Spleen (tissue), 11 donors: Measurements from ENCODE around the gene FOXD2. TPM values are rescaled to one million over a fixed set of nuclear protein-coding genes. Genes with fewer than 3 reads are reported as not detected.

Source experiments
- DNase-seq: peaks from one replicate; pipeline ENCODE4 v3.0.0-alpha.2; 2020
- H3K27ac ChIP-seq, 8 donors: fragments of 200-600 bp; sonication (generic) in 7 of 8; 1 replicate in 4 of 8; 2 replicates in 4 of 8; pipeline versions ENCODE4 v1.5.0 to v1.8.0; 2016 to 2021; ENCODE audit warnings: inconsistent platforms in 4 of 8, mild to moderate bottlenecking in 4 of 8, moderate library complexity in 1 of 8
- H3K27me3 ChIP-seq, 7 donors: fragments of 200-600 bp; sonication (generic) in 6 of 7; replicated peaks in 1 of 7; 1 replicate in 4 of 7; 2 replicates in 3 of 7; pipeline versions ENCODE4 v1.5.0 to v1.8.0; 2016 to 2021; ENCODE audit warnings: inconsistent platforms in 3 of 7, mild to moderate bottlenecking in 1 of 7
- H3K36me3 ChIP-seq, 6 donors: fragments of 200-600 bp; sonication (generic) in 5 of 6; 1 replicate in 4 of 6; 2 replicates in 2 of 6; pipeline versions ENCODE4 v1.5.0 to v1.8.0; 2016 to 2021; ENCODE audit warnings: inconsistent platforms in 2 of 6
- H3K4me1 ChIP-seq, 6 donors: fragments of 200-600 bp; sonication (generic) in 5 of 6; 1 replicate in 3 of 6; 2 replicates in 3 of 6; pipeline versions ENCODE4 v1.5.0 to v1.8.0; 2016 to 2021; ENCODE audit warnings: inconsistent platforms in 3 of 6
- H3K4me3 ChIP-seq, 8 donors: fragments of 200-600 bp; sonication (generic) in 7 of 8; 1 replicate in 4 of 8; 2 replicates in 4 of 8; pipeline versions ENCODE4 v1.5.0 to v1.8.0; 2016 to 2021; ENCODE audit warnings: inconsistent platforms in 4 of 8, mild to moderate bottlenecking in 4 of 8, moderate library complexity in 2 of 8
- H3K9me3 ChIP-seq, 8 donors: fragments of 200-600 bp; sonication (generic) in 7 of 8; 1 replicate in 4 of 8; 2 replicates in 4 of 8; pipeline versions ENCODE4 v1.5.0 to v1.8.0; 2016 to 2021; ENCODE audit warnings: inconsistent platforms in 4 of 8
- CTCF ChIP-seq, 11 experiments: fragments of 200-600 bp in 7 of 11; fragments of 450-650 bp in 4 of 11; sonication (generic) in 4 of 11; IDR thresholded peaks in 8 of 11; conservative IDR thresholded peaks in 3 of 11; 1 replicate in 7 of 11; 2 replicates in 4 of 11; pipeline versions ENCODE4 v1.4.0 to v1.8.0; 2016 to 2021; ENCODE audit warnings: antibody characterized with exemption in 11 of 11, inconsistent platforms in 4 of 11, mild to moderate bottlenecking in 1 of 11
- POLR2A ChIP-seq, 3 donors: fragments of 450-650 bp; IDR thresholded peaks; one replicate each; pipeline ENCODE4 v1.5.1; 2017; ENCODE audit warnings: antibody characterized with exemption in 3 of 3, mild to moderate bottlenecking in 1 of 3
- POLR2AphosphoS5 ChIP-seq, 3 donors: sonication (generic); formaldehyde crosslinking; IDR thresholded peaks; one replicate each; pipeline ENCODE4 v1.5.1; 2017; ENCODE audit warnings: antibody characterized with exemption in 3 of 3
- WGBS, 5 donors: extraction: QIAGEN DNeasy Blood & Tissue Kit in 3 of 5; methylation state at CpG; one replicate each; pipeline versions ENCODE4 v1.1.5 to v1.1.7; 2013 to 2018; 5-methylcytosine and 5-hydroxymethylcytosine counted together
- intact Hi-C: fragments of 100-400 bp; cut with DNase I; formaldehyde crosslinking; loops from one replicate; pipeline ENCODE4 v1.15.0; 2023; ENCODE audit warnings: low total_unique reads
- polyA plus RNA-seq, 3 donors: library from polyadenylated mRNA; stranded (reverse); fragments of 200-250 nt; gene quantifications; one replicate each; pipeline ENCODE4 v1.2.1, GENCODE V29; 2013
- total RNA-seq, 7 donors: library from RNA; depleted of rRNA in 3 of 7; stranded (reverse); fragments of >200 nt in 3 of 7; fragmentation: NEBNext Ultra II Directional in 4 of 7; extraction: Animal tissue kit (Norgen Biotek cat#: 25700) in 4 of 7; gene quantifications; one replicate each; pipeline versions ENCODE4 v1.1.0 to v1.2.1, GENCODE V29; 2016 to 2021
- donor health status: healthy with polysubstance abuse.
- donor health status: DM: no; HTN: no; CAD: no; lungs with moderate emphysema.
- donor health status: DM: no; HTN: no; CAD: no.
- donor health status: Bipolar disorder and iron deficiency.
- donor health status: healthy.
- donor health status: DM: no; HTN: no; CAD: no.
- donor health status: DM: yes; HTN: yes; CAD: no.

FOXD2 gene
- total and polyA plus RNA-seq, 10 donors: 0.09 to 1.7 (median 0.61) TPM

- H3K4me3 ChIP-seq: no peak overlapping the region
- no peaks in the 10 kb centered on the region for H3K4me1 ChIP-seq
- intact Hi-C loops: no loop called here
- 15 to 24% (median 16%) methylated on average over 5 of the region's 5 CpGs for whole genome bisulfite sequencing, 5 donors
- H3K27me3 ChIP-seq: peaks cover 0 to 89% (median 24%) of the 10 kb centered on the region in 7 donors
- DNase-seq: no peak
- TF ChIP-seq POLR2A (IDR thresholded peaks at IDR 0.05) (no peak), CTCF (IDR thresholded peaks at IDR 0.05 in 8 of 11, conservative IDR thresholded peaks at IDR 0.05 in 3 of 11) (no peak), POLR2AphosphoS5 (IDR thresholded peaks at IDR 0.05) (no peak)
- no peak overlapping the region for H3K27ac ChIP-seq
- H3K9me3 ChIP-seq: no peaks in the 10 kb centered on the region
- H3K36me3 ChIP-seq: no peaks in the 10 kb centered on the region
Observed at GRCh38 chr1:47460040-47460439, 22.2 kb downstream of the FOXD2 start.

GRCh38 chr1:47460456-47460855, 22.6 kb downstream of the FOXD2 start:
- no peak for DNase-seq
- Histone ChIP-seq H3K27ac (no peak overlapping the region), H3K4me3 (no peak overlapping the region), H3K36me3 (no peaks in the 10 kb centered on the region), H3K27me3 (peaks cover 0 to 85% (median 24%) of the 10 kb centered on the region in 7 donors), H3K9me3 (no peaks in the 10 kb centered on the region), H3K4me1 (no peaks in the 10 kb centered on the region)
- TF ChIP-seq CTCF (IDR thresholded peaks at IDR 0.05 in 8 of 11, conservative IDR thresholded peaks at IDR 0.05 in 3 of 11) (no peak), POLR2A (IDR thresholded peaks at IDR 0.05) (no peak), POLR2AphosphoS5 (IDR thresholded peaks at IDR 0.05) (no peak)
- intact Hi-C loops: no loop called here

GRCh38 chr1:47465605-47466004, 27.8 kb downstream of the FOXD2 start:
- Histone ChIP-seq H3K9me3 (no peaks in the 10 kb centered on the region), H3K27ac (no peak overlapping the region), H3K4me3 (no peak overlapping the region), H3K36me3 (no peaks in the 10 kb centered on the region), H3K27me3 (peaks cover 0 to 90% (median 11%) of the 10 kb centered on the region in 7 donors), H3K4me1 (no peaks in the 10 kb centered on the region)
- WGBS, 5 donors: 70 to 84% (median 80%) methylated on average over 3 of the region's 3 CpGs
- no peak for DNase-seq
- TF ChIP-seq POLR2A (IDR thresholded peaks at IDR 0.05) (no peak), CTCF (IDR thresholded peaks at IDR 0.05 in 8 of 11, conservative IDR thresholded peaks at IDR 0.05 in 3 of 11) (no peak), POLR2AphosphoS5 (IDR thresholded peaks at IDR 0.05) (no peak)
- intact Hi-C loops: no loop called here

GRCh38 chr1:47468709-47469389, 31.0 kb downstream of the FOXD2 start:
- Histone ChIP-seq H3K27me3 (peaks cover 0 to 76% (median under 1%) of the 10 kb centered on the region in 7 donors), H3K4me3 (no peak overlapping the region), H3K27ac (no peak overlapping the region), H3K9me3 (no peaks in the 10 kb centered on the region), H3K36me3 (no peaks in the 10 kb centered on the region), H3K4me1 (no peaks in the 10 kb centered on the region)
- intact Hi-C loops: no loop called here
- 61 to 73% (median 66%) methylated on average over 4 of the region's 4 CpGs for WGBS, 5 donors
- no peak for DNase-seq
- no peak for TF ChIP-seq POLR2AphosphoS5 (IDR thresholded peaks at IDR 0.05)
- no peak for TF ChIP-seq CTCF (IDR thresholded peaks at IDR 0.05 in 8 of 11, conservative IDR thresholded peaks at IDR 0.05 in 3 of 11)
- no peak for TF ChIP-seq POLR2A (IDR thresholded peaks at IDR 0.05)
